Activated T-helper 17 cell treated with anti-CD3 and anti-CD28 coated beads, Interleukin-2, amount 50 U/mL, for 72 hours (primary cell): ENCODE measurements around the gene MCUB. TPM values are rescaled to one million over a fixed set of nuclear protein-coding genes. Genes with fewer than 3 reads are reported as not detected.
"Not testable (repeated sequence)": the region's sequence is repeated elsewhere in the genome, so short reads cannot be mapped to it uniquely, and the experiment has no call there.

Source experiments
- ATAC-seq: fragments of 150-1000 bp; cut with Tn5 transposase; replicated peaks from 2 replicates; pipeline ENCODE4 v1.10.0; 2021; ENCODE audit warnings: mild to moderate bottlenecking, moderate library complexity
- H3K27ac Mint-ChIP-seq: one replicate; pipeline ENCODE4 v1.8.0; 2022; ENCODE audit warnings: mixed read lengths
- H3K27me3 Mint-ChIP-seq: one replicate; pipeline ENCODE4 v1.8.0; 2022; ENCODE audit warnings: mixed read lengths
- H3K36me3 Mint-ChIP-seq: one replicate; pipeline ENCODE4 v1.8.0; 2022; ENCODE audit warnings: low read depth, mild to moderate bottlenecking, mixed read lengths
- H3K4me1 Mint-ChIP-seq: one replicate; pipeline ENCODE4 v1.8.0; 2022; ENCODE audit warnings: mixed read lengths
- H3K4me3 Mint-ChIP-seq: one replicate; pipeline ENCODE4 v1.8.0; 2022; ENCODE audit warnings: mild to moderate bottlenecking, mixed read lengths
- H3K9me3 Mint-ChIP-seq: one replicate; pipeline ENCODE4 v1.8.0; 2022; ENCODE audit warnings: mixed read lengths
- total RNA-seq, 2 donors: library from RNA; stranded (reverse); gene quantifications; one replicate each; pipeline ENCODE4 v1.2.3, GENCODE V29; 2022

MCUB gene, protein sequence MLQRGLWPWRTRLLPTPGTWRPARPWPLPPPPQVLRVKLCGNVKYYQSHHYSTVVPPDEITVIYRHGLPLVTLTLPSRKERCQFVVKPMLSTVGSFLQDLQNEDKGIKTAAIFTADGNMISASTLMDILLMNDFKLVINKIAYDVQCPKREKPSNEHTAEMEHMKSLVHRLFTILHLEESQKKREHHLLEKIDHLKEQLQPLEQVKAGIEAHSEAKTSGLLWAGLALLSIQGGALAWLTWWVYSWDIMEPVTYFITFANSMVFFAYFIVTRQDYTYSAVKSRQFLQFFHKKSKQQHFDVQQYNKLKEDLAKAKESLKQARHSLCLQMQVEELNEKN
- 10 to 100 TPM; 57.3 to 62.4 TPM for total RNA-seq

DNA sequence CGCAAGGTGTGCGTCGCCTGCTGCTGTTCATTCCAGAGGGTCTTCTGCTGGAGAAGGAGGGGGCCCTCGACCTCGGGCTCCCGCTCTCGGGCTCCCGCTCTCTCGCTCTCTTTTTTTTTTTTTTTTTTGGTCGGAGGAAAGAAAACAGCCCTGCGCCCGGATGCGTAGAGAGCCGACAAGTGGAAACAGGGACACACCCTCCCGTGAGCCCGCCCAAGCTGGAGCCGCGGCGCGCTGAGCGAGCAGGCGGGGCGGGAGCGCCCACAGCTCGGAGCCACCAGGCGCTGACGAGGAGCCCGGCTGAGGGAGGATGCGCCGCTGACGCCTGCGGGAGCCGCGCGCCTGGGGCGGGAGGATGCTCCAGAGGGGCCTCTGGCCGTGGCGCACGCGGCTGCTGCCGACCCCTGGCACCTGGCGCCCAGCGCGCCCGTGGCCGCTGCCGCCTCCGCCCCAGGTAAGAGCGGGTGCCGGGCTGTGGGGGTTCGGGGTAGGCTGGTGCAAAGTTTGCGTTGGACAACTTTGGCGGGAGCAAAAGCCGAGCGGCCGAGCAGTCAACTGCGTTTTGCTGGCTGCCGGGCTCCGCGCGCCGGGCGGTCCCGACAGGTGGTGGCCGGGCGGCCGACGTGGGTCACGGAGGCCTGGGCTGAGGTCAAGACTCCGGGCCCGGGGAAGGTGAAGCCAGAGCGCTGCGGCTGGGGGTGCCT lies at the start of gene MCUB:
MCUB (plus strand) TSS at position 264 of the 704 bp plus-strand sequence; CDS start at position 356, 92 bp downstream.
- peak; percentile 91 for ATAC-seq
- Mint-ChIP-seq H3K4me1 (peaks cover 20% of the 10 kb centered on the region), H3K9me3 (no peaks in the 10 kb centered on the region), H3K27ac (peak within 1 kb of the TSS; percentile 90), H3K27me3 (no peaks in the 10 kb centered on the region), H3K36me3 (peaks cover 44% of the 10 kb centered on the region), H3K4me3 (peak within 1 kb of the TSS; percentile 84)

DNA sequence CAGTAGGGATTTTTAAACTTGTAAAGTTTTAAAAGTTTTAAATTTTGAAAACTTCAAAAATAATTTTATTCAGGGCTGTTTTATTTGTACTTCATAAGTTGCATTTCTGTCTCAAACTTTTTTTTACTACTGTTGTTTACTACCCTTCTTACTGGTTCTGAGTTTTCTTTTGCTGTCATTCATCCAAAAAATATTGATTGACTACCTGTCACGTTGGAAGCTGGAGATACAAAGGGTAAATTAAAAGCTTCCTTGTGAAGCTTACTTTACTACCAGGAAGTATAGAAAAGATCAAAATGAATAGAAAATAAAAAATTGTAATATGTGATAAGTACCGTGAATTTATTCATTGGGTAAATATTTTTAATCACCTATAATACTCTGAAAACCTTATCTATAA lies 49.4 kb upstream of the MCUB start:
- H3K27me3 Mint-ChIP-seq = no peaks in the 10 kb centered on the region
- H3K36me3 Mint-ChIP-seq = peaks cover 97% of the 10 kb centered on the region
- no peak overlapping the region for H3K4me3 Mint-ChIP-seq
- H3K9me3 Mint-ChIP-seq = no peaks in the 10 kb centered on the region
- no peak for ATAC-seq
- no peak overlapping the region for H3K27ac Mint-ChIP-seq
- peaks cover 3% of the 10 kb centered on the region for H3K4me1 Mint-ChIP-seq

- Mint-ChIP-seq H3K36me3 (peaks cover 97% of the 10 kb centered on the region), H3K27ac (no peak overlapping the region), H3K9me3 (no peaks in the 10 kb centered on the region), H3K4me1 (peaks cover 3% of the 10 kb centered on the region), H3K27me3 (no peaks in the 10 kb centered on the region), H3K4me3 (no peak overlapping the region)
- no peak for ATAC-seq
Measured at GRCh38 chr4:109511414-109511813, 48.6 kb upstream of the MCUB start.

DNA sequence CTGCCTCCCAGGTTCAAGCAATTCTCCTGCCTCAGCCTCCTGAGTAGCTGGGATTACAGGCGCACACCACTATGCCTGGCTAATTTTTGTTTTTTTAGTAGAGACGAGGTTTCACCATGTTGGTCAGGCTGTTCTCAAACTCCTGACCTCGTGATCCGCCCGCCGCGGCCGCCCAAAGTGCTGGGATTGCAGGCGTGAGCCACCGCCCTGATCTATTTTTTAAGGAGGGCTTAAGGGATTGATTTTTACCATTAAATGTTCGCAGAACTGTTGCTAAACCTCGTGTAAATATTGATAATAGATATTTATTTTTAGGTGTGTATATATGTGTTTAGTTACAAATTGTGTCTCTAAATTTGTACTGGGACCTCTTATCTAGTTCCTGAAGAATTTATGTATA lies 46.7 kb upstream of the MCUB start:
- not testable (repeated sequence) for ATAC-seq, H3K27ac Mint-ChIP-seq

DNA sequence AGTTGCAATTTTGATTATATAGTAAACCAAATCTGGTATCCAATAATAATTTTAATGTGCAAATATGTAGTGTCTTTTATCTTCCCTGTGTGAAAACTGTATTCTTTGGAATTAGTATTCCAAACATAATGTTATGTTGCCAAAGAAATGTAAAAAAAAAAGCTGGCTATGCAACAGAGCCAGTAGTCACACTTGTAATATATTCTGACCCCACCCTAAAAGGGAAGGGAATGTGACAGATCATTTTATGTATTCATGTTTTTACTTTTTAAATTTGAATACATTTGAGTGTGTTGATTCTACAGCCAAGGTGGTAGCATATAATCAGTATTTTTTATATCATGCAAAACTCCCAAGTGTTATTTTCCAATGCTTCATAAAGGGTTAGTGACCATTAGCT lies 27.9 kb upstream of the MCUB start:
- ATAC-seq = no peak
- no peaks in the 10 kb centered on the region for H3K4me1 Mint-ChIP-seq

More for the DNA sequence above, 46.7 kb upstream of the MCUB start:
- not testable (repeated sequence) for H3K4me3 Mint-ChIP-seq, H3K4me1 Mint-ChIP-seq, H3K9me3 Mint-ChIP-seq, H3K27me3 Mint-ChIP-seq
- H3K36me3 Mint-ChIP-seq = peaks cover 94% of the 10 kb centered on the region

DNA sequence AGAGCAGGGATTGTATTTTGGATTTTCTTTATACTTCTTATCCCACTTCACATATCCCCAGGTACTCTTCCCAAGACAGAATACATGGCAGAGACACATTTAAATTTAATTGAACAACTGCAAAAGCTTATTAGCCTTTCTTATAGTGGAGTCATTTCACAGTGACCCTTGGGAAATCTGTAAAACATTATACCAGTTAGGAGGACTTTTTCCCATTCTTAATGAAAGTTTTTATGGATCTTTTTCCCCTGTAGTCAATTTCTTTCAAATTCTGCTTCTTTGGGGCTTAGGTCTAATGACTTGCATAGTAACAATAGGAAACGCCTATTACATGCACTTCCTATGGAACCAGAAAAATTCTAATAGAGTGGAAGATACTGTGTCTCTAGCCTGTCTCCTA lies 14.6 kb upstream of the MCUB start:
- Mint-ChIP-seq H3K27me3 (no peaks in the 10 kb centered on the region), H3K4me3 (no peak overlapping the region), H3K4me1 (peaks cover 15% of the 10 kb centered on the region), H3K36me3 (peaks cover 37% of the 10 kb centered on the region), H3K27ac (no peak overlapping the region), H3K9me3 (no peaks in the 10 kb centered on the region)
- no peak for ATAC-seq

More for the DNA sequence above, 27.9 kb upstream of the MCUB start:
- H3K4me3 Mint-ChIP-seq = no peak overlapping the region
- H3K9me3 Mint-ChIP-seq = no peaks in the 10 kb centered on the region
- no peak overlapping the region for H3K27ac Mint-ChIP-seq
- peaks cover 96% of the 10 kb centered on the region for H3K36me3 Mint-ChIP-seq
- no peaks in the 10 kb centered on the region for H3K27me3 Mint-ChIP-seq

DNA sequence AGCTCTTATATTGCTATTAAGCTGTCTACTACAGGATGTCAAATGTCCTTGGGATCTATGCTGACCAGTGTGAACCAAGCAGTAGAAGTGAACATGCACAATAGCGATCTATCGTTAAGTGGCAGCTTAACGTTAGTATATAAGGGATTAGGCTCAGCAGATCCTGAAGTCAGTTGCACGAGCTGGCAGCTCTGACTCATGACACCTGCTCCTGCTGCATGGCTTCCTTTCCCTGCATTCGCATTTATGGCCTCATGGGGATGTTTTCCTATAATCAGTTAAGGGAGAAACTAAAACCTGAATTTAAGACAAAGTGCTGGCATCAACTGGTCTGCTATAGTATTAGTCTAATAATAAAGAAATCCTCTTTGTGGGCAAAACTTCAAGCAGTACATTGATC lies 12.7 kb upstream of the MCUB start:
- no peaks in the 10 kb centered on the region for H3K27me3 Mint-ChIP-seq
- H3K36me3 Mint-ChIP-seq = peaks cover 22% of the 10 kb centered on the region
- H3K27ac Mint-ChIP-seq = no peak overlapping the region
- H3K9me3 Mint-ChIP-seq = no peaks in the 10 kb centered on the region
- no peak for ATAC-seq
- no peak overlapping the region for H3K4me3 Mint-ChIP-seq
- peaks cover 13% of the 10 kb centered on the region for H3K4me1 Mint-ChIP-seq

DNA sequence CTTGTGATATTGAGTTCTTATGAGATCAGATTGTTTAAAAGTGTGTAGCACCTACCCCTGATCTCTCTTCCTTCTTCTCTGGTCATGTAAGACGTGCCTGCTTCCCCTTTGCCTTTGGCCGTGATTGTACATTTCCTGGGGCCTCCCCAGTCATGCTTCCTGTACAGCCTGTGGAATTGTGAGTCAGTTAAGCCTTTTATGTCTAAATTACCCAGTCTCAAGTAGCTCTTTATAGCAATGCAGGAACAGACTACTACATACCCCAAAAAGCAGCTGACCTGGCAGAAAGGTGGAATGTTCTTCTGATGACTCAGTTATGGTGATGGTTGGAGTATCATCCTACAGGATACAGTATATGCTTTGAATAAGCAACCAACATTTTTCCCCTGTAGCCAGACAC lies 11.4 kb upstream of the MCUB start:
- no peaks in the 10 kb centered on the region for H3K27me3 Mint-ChIP-seq
- H3K36me3 Mint-ChIP-seq = peaks cover 13% of the 10 kb centered on the region
- no peaks in the 10 kb centered on the region for H3K9me3 Mint-ChIP-seq
- peaks cover 7% of the 10 kb centered on the region for H3K4me1 Mint-ChIP-seq
- peak; percentile 98 for ATAC-seq
- peak overlapping the region; percentile 73 for H3K27ac Mint-ChIP-seq
- H3K4me3 Mint-ChIP-seq = peak overlapping the region; percentile 50

GRCh38 chr4:109552237-109552636 lies 7.8 kb upstream of the MCUB start:
- no peaks in the 10 kb centered on the region for H3K27me3 Mint-ChIP-seq
- H3K4me3 Mint-ChIP-seq = no peak overlapping the region
- H3K27ac Mint-ChIP-seq = no peak overlapping the region
- H3K4me1 Mint-ChIP-seq = peaks cover 7% of the 10 kb centered on the region
- H3K36me3 Mint-ChIP-seq = peaks cover 6% of the 10 kb centered on the region
- no peaks in the 10 kb centered on the region for H3K9me3 Mint-ChIP-seq
- no peak for ATAC-seq

DNA sequence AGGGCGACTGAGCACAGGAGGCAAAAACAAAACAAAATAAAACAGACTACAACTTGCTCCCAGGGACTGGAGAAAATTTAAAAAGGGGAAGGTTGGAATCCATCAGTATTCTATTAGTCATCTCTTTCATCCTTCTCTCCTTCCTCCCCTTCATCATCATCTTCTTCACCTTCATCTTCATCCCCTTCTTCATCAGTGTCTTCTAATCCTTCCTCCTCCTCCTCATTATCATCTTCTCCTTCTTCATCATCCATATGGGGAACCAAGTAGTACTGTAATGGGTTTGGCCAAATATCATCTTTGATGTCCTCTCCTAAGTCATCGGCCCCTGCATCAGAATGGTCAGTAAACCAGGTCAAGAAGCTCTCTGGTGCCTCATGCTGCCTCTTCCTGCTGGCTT lies 6.9 kb upstream of the MCUB start:
- H3K4me3 Mint-ChIP-seq = no peak overlapping the region
- peaks cover 7% of the 10 kb centered on the region for H3K4me1 Mint-ChIP-seq
- H3K9me3 Mint-ChIP-seq = no peaks in the 10 kb centered on the region
- H3K27ac Mint-ChIP-seq = no peak overlapping the region
- peaks cover 6% of the 10 kb centered on the region for H3K36me3 Mint-ChIP-seq
- no peak for ATAC-seq
- H3K27me3 Mint-ChIP-seq = no peaks in the 10 kb centered on the region

DNA sequence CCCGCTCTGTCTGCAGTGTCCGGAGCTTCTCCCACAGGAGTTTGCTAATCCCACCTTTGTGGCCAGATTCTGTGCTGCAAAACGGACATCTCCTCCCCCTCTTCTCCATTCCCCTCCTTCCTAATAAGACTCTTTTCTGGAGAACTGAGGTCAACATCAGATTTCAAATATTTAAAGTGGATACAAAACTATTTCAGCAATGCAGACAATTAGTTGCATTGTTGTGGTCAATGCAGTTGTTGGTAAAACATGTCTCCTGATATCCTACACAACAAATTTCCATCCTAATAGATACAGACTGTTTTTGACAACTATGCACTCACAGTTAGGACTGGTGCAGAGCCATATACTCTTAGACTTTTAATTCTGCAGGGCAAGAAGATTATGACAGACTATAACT lies 5.1 kb upstream of the MCUB start:
- no peaks in the 10 kb centered on the region for H3K9me3 Mint-ChIP-seq

DNA sequence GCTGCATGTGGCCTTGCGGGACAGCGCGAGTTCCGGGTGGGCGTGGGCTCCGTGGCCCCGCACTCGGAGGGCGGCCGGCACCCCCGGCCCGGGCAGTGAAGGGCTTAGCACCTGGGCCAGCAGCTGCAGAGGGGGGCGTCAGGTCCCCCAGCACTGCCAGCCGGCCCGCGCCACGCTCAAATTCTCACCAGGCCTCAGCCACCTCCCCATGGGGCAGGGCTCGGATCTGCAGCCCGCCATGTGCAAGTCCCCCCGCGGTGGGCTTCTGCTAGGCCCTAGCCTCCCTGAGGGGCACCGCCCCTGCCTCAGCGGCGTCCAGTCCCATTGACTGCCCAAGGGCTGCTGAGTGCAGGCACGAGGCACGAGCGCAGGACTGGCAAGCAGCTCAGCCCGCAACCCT lies 2.6 kb upstream of the MCUB start:
- no peak overlapping the region for H3K27ac Mint-ChIP-seq
- ATAC-seq = no peak
- H3K9me3 Mint-ChIP-seq = no peaks in the 10 kb centered on the region
- H3K4me3 Mint-ChIP-seq = no peak overlapping the region
- no peaks in the 10 kb centered on the region for H3K27me3 Mint-ChIP-seq
- H3K4me1 Mint-ChIP-seq = peaks cover 3% of the 10 kb centered on the region
- H3K36me3 Mint-ChIP-seq = peaks cover 24% of the 10 kb centered on the region

More for the DNA sequence above, 5.1 kb upstream of the MCUB start:
- no peak for ATAC-seq
- Mint-ChIP-seq H3K27ac (no peak overlapping the region), H3K4me1 (no peaks in the 10 kb centered on the region), H3K36me3 (peaks cover 6% of the 10 kb centered on the region), H3K4me3 (no peak overlapping the region), H3K27me3 (no peaks in the 10 kb centered on the region)

- not testable (repeated sequence) for H3K4me1 Mint-ChIP-seq, H3K27ac Mint-ChIP-seq, ATAC-seq, H3K9me3 Mint-ChIP-seq, H3K27me3 Mint-ChIP-seq
- Mint-ChIP-seq H3K36me3 (peaks cover 31% of the 10 kb centered on the region), H3K4me3 (peak overlapping the region; percentile 84)
Measured at GRCh38 chr4:109558095-109558494, 2.0 kb upstream of the MCUB start.

DNA sequence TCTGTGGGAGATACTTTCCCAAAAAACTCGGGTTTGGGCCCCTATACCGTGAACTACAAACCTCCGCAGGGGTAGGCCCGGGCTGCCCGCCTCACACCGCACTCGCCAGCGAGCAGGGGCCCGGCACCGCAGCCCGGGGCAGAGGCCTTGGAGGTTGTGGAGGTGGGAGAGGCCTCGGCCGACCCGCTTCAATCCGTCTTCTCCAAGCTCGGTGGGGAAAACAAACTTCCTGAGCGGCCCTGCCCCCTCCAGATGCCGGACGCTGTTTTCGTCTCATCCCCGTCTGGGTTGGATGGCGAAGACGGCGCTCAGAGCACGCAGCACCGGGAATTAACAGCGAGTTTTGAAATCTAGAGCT lies 442 bp upstream of the MCUB start:
- Mint-ChIP-seq H3K4me3 (peak overlapping the region; percentile 84), H3K27ac (peak overlapping the region; percentile 90), H3K9me3 (no peaks in the 10 kb centered on the region), H3K27me3 (no peaks in the 10 kb centered on the region), H3K4me1 (peaks cover 15% of the 10 kb centered on the region), H3K36me3 (peaks cover 38% of the 10 kb centered on the region)
- peak; percentile 31 for ATAC-seq
